ENCODE measurements around the gene ARL14.

- TF ChIP-seq CTCF (IDR thresholded peaks at IDR 0.05), result no peak
- TF ChIP-seq POLR2A (IDR thresholded peaks at IDR 0.05), result no peak
- TF ChIP-seq POLR2AphosphoS5 (IDR thresholded peaks at IDR 0.05), result no peak
These were observed 41.7 kb upstream of the ARL14 start for GRCh38 chr3:160635213-160635612.
